AG08395 (cell line): ENCODE results near the gene NCOA5.

Experiments used
- DNase-seq: peaks from one replicate; pipeline ENCODE4 v3.0.0; 2012; ENCODE audit warnings: mixed read lengths, low spot score

NCOA5 gene

DNA sequence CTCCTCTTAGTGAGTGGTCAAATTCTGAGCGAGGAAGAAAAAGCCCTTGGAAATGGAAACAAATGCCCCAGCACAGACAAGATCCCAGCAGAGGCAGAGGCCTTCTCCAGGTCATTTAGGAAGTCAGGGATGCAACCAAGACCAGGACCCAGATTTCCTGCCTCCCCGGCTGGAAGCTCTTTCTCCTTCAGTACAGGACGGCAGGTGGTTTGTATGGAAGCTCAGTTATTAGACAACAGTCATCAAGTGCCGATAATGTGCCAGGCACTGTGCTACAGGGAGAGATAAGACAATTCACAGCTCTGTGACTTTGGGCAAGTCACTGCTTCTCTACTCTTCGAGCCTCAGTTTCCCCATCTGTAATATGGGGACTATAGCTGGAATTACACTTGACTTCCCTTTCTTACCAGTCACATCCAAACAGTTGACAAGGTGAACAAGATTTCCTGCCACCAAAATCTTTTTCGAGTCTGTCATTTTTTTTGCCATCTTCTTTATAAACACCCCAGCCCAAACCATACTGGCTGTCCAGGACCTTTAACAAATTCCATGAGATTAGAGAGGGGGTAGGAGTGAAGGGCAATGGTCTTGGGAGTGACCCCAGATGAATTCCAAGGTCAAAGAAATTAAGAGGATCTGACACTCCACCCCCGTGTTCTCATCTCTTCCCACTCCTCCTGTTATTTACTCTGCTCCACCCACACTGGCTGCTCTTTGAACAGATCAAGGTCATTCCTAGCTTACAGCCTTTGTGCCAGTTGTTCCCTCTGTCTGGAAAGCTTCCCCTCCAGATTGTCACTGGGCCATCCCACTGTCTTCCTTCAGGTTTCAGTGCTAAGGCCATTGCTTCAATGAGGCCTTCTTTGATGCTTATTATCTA lies 75.0 kb downstream of the NCOA5 start:
- no peak for DNase-seq

DNA sequence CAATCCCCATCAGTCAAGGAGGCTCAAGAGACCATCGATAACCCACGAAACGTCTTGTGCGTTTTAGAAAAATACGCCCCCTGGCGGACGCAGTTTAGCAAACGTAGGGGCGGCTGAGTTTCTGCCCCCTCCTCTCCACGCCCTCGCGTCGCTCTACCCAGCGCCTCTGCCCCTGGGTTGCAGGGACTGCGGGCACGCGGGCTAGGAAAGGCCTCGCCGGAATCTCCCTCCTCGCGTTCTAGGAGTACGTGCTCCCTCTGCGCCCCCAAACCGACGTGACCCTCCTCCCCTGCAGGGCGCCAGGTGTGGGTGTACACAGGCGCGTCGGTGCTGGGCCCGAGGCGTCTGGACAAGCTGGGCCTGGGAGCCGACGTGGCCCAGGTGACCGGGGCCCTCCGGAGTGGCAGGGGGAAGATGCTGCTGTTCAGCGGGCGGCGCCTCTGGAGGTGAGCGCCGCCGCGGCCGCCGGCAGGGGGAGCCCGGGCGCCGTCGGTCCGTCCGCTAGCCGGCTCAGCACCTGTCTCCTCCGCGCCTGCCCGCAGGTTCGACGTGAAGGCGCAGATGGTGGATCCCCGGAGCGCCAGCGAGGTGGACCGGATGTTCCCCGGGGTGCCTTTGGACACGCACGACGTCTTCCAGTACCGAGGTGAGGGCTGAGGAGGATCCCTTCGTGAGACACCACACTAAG lies 75.8 kb downstream of the NCOA5 start:
- DNase-seq: peak; percentile 57

DNA sequence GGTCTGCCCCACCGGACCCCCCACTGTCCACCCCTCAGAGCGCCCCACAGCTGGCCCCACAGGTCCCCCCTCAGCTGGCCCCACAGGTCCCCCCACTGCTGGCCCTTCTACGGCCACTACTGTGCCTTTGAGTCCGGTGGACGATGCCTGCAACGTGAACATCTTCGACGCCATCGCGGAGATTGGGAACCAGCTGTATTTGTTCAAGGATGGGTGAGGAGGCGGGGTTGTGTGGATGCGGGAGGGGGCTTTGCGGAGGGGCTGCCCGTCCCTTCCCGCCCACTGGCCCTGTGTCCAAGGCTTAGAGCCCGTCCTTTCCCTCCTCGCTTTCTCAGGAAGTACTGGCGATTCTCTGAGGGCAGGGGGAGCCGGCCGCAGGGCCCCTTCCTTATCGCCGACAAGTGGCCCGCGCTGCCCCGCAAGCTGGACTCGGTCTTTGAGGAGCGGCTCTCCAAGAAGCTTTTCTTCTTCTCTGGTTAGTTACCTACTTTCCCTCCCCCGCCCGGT lies 76.4 kb downstream of the NCOA5 start:
- no peak for DNase-seq

DNA sequence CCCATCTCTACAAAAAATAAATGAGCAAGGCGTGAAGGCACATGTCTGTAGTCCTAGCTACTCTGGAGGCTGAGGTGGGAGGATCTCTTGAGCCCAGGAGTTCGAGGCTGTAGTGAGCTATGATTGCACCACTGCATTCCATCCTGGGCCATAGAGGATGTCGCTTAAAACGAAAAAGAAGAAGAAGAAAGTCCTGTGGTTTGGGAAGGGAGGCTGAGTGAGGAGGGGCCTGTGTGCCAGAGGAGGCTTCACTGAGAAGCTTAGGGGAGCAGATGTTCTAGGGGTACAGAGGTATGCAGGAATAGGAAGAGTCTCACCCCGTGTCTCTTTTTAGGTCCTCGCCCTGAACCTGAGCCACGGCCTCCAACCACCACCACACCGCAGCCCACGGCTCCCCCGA lies 76.8 kb downstream of the NCOA5 start:
- no peak for DNase-seq

DNA sequence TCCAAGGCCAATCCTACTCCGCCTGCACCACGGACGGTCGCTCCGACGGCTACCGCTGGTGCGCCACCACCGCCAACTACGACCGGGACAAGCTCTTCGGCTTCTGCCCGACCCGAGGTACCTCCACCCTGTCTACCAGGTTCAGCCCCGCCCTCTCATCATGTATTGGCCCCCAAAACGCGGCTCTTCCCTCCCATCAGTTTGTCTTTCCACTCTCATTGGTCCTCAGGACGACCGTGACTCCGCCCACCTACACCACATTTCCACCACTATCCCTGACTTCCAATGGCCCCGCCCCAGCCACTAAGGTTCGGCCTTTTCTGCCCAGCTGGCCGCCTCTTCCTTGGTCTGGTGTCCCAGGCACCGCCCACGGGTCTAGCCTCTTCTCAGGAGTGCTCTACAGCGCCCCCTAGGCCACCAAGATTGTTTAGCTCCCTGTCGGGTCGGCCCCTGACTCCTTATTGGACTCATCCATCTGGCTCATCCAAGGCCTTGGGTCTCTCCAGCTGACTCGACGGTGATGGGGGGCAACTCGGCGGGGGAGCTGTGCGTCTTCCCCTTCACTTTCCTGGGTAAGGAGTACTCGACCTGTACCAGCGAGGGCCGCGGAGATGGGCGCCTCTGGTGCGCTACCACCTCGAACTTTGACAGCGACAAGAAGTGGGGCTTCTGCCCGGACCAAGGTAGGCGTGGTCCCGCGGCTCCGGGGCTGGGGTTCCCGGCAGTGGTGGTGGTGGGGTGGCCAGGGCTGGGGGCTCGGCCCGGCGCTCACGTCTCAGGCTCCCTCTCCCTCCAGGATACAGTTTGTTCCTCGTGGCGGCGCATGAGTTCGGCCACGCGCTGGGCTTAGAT lies 77.9 kb downstream of the NCOA5 start:
- peak; percentile 16 for DNase-seq
